ENCODE data around the gene UCHL1.

UCHL1 gene

GRCh38 chr4:41299486-41299885 lies 42.8 kb downstream of the UCHL1 start:
- no peak overlapping the region for H3K4me3 ChIP-seq (ENCODE audit: low read length)
- no peaks in the 10 kb centered on the region for H3K36me3 ChIP-seq (ENCODE audit: control insufficient read depth, low read length)
- no peaks in the 10 kb centered on the region for H3K79me2 ChIP-seq (ENCODE audit: control insufficient read depth, low read length)
- peaks cover 7% of the 10 kb centered on the region; the same call in 1 of the 2 replicates for H3K9me3 ChIP-seq (ENCODE audit: control insufficient read depth, insufficient read depth, low read length)
- H3K27ac ChIP-seq (ENCODE audit: low read depth, low read length): no peak overlapping the region
- H3K9me2 ChIP-seq (replicated peaks; ENCODE audit: control insufficient read depth, low read length): no peaks in the 10 kb centered on the region
- no peaks in the 10 kb centered on the region for H3K27me3 ChIP-seq (ENCODE audit: control insufficient read depth, low read length)
- H3K4me1 ChIP-seq (ENCODE audit: control insufficient read depth, low read length): no peaks in the 10 kb centered on the region
- TF ChIP-seq CTCF (IDR thresholded peaks at IDR 0.05; ENCODE audit: low read depth, low read length, poor library complexity, severe bottlenecking): no peak
- TF ChIP-seq EZH2phosphoT487 (IDR thresholded peaks at IDR 0.05; ENCODE audit: borderline replicate concordance, low read length): no peak
- H3K4me2 ChIP-seq (ENCODE audit: low read length): no peak overlapping the region
- no peaks in the 10 kb centered on the region for H4K20me1 ChIP-seq (ENCODE audit: control insufficient read depth, insufficient read depth, low read depth, low read length)
- H3F3A ChIP-seq (ENCODE audit: control insufficient read depth, insufficient read depth): no peaks in the 10 kb centered on the region

- TF ChIP-seq CTCF (IDR thresholded peaks at IDR 0.05; ENCODE audit: low read depth, low read length, poor library complexity, severe bottlenecking): no peak
- TF ChIP-seq EZH2phosphoT487 (IDR thresholded peaks at IDR 0.05; ENCODE audit: borderline replicate concordance, low read length): no peak
- H4K20me1 ChIP-seq (ENCODE audit: control insufficient read depth, insufficient read depth, low read depth, low read length): no peaks in the 10 kb centered on the region
- no peaks in the 10 kb centered on the region for H3K9me3 ChIP-seq (ENCODE audit: control insufficient read depth, insufficient read depth, low read length)
- no peaks in the 10 kb centered on the region for H3K9me2 ChIP-seq (replicated peaks; ENCODE audit: control insufficient read depth, low read length)
- no peaks in the 10 kb centered on the region for H3F3A ChIP-seq (ENCODE audit: control insufficient read depth, insufficient read depth)
- H3K4me2 ChIP-seq (ENCODE audit: low read length): no peak overlapping the region
- no peaks in the 10 kb centered on the region for H3K27me3 ChIP-seq (ENCODE audit: control insufficient read depth, low read length)
- no peaks in the 10 kb centered on the region for H3K79me2 ChIP-seq (ENCODE audit: control insufficient read depth, low read length)
- H3K4me3 ChIP-seq (ENCODE audit: low read length): no peak overlapping the region
- no peak overlapping the region for H3K27ac ChIP-seq (ENCODE audit: low read depth, low read length)
- H3K36me3 ChIP-seq (ENCODE audit: control insufficient read depth, low read length): no peaks in the 10 kb centered on the region
- H3K4me1 ChIP-seq (ENCODE audit: control insufficient read depth, low read length): no peaks in the 10 kb centered on the region
Observed at GRCh38 chr4:41301137-41301536, 44.4 kb downstream of the UCHL1 start.

- no peak for TF ChIP-seq CTCF (IDR thresholded peaks at IDR 0.05; ENCODE audit: low read depth, low read length, poor library complexity, severe bottlenecking)
- TF ChIP-seq EZH2phosphoT487 (IDR thresholded peaks at IDR 0.05; ENCODE audit: borderline replicate concordance, low read length): no peak
Observed at GRCh38 chr4:41303372-41304118, 46.8 kb downstream of the UCHL1 start.

More at GRCh38 chr4:41303372-41304118, 46.8 kb downstream of the UCHL1 start:
- no peaks in the 10 kb centered on the region for H3K36me3 ChIP-seq (ENCODE audit: control insufficient read depth, low read length)
- H3K4me3 ChIP-seq (ENCODE audit: low read length): no peak overlapping the region
- H3F3A ChIP-seq (ENCODE audit: control insufficient read depth, insufficient read depth): no peaks in the 10 kb centered on the region
- no peak overlapping the region for H3K27ac ChIP-seq (ENCODE audit: low read depth, low read length)
- H4K20me1 ChIP-seq (ENCODE audit: control insufficient read depth, insufficient read depth, low read depth, low read length): no peaks in the 10 kb centered on the region
- no peaks in the 10 kb centered on the region for H3K79me2 ChIP-seq (ENCODE audit: control insufficient read depth, low read length)
- no peaks in the 10 kb centered on the region for H3K4me1 ChIP-seq (ENCODE audit: control insufficient read depth, low read length)
- H3K4me2 ChIP-seq (ENCODE audit: low read length): no peak overlapping the region
- H3K27me3 ChIP-seq (ENCODE audit: control insufficient read depth, low read length): no peaks in the 10 kb centered on the region
- no peaks in the 10 kb centered on the region for H3K9me2 ChIP-seq (replicated peaks; ENCODE audit: control insufficient read depth, low read length)
- H3K9me3 ChIP-seq (ENCODE audit: control insufficient read depth, insufficient read depth, low read length): no peaks in the 10 kb centered on the region
